HepG2 (cell line): Measurements from ENCODE around the gene MGLL. TPM values are rescaled to one million over a fixed set of nuclear protein-coding genes. Genes with fewer than 3 reads are reported as not detected.

Experiments used
- ELF3 ChIP-seq: IDR thresholded peaks from 2 replicates; pipeline ENCODE4 v1.6.1; 2016; ENCODE audit warnings: missing genetic modification reagents, missing compliant biosample characterization
- GPN1 ChIP-seq: sonication (generic); formaldehyde crosslinking; IDR thresholded peaks from 2 replicates; pipeline ENCODE4 v1.5.1; 2020; ENCODE audit warnings: missing genetic modification reagents, borderline replicate concordance
- HDAC1 ChIP-seq: sonication (generic); formaldehyde crosslinking; IDR thresholded peaks from 2 replicates; pipeline ENCODE4 v1.5.1; 2020; ENCODE audit warnings: mild to moderate bottlenecking, missing genetic modification reagents
- KDM6A ChIP-seq: IDR thresholded peaks from 2 replicates; pipeline ENCODE4 v1.6.1; 2016; ENCODE audit warnings: low read depth
- NKX3-1 ChIP-seq: sonication (generic); formaldehyde crosslinking; IDR thresholded peaks from 2 replicates; pipeline ENCODE4 v1.5.0; 2020; ENCODE audit warnings: missing genetic modification reagents
- PPARG ChIP-seq: conservative IDR thresholded peaks from 2 replicates; pipeline ENCODE4 v1.6.1; 2016; ENCODE audit warnings: missing biosample characterization, missing genetic modification reagents
- SNAPC2 ChIP-seq: sonication (generic); formaldehyde crosslinking; IDR thresholded peaks from 2 replicates; pipeline ENCODE4 v1.8.1; 2022; ENCODE audit warnings: mild to moderate bottlenecking, missing genetic modification reagents
- TBL1XR1 ChIP-seq: fragments of 150-350 bp; IDR thresholded peaks from 2 replicates; pipeline ENCODE4 v1.6.1; 2014; ENCODE audit warnings: borderline replicate concordance, low read length; ENCODE audit not compliant: partially characterized antibody
- TOPORS ChIP-seq: sonication (generic); formaldehyde crosslinking; IDR thresholded peaks from 2 replicates; pipeline ENCODE4 v1.8.0; 2023; ENCODE audit warnings: mild to moderate bottlenecking, missing genetic modification reagents
- ZFP82 ChIP-seq: sonication (generic); formaldehyde crosslinking; IDR thresholded peaks from 2 replicates; pipeline ENCODE4 v1.5.1; 2020; ENCODE audit warnings: mild to moderate bottlenecking, missing genetic modification reagents, borderline replicate concordance
- ZNF256 ChIP-seq: sonication (generic); formaldehyde crosslinking; conservative IDR thresholded peaks from 2 replicates; pipeline ENCODE4 v1.4.0; 2020; ENCODE audit warnings: missing genetic modification reagents
- ZNF343 ChIP-seq: sonication (generic); formaldehyde crosslinking; IDR thresholded peaks from 2 replicates; pipeline ENCODE4 v1.4.0; 2020; ENCODE audit warnings: mild to moderate bottlenecking, missing genetic modification reagents
- ZNF562 ChIP-seq: sonication (generic); formaldehyde crosslinking; IDR thresholded peaks from 2 replicates; pipeline ENCODE4 v1.8.0; 2022; ENCODE audit warnings: missing genetic modification reagents, borderline replicate concordance
- ZNF720 ChIP-seq: sonication (generic); formaldehyde crosslinking; IDR thresholded peaks from 2 replicates; pipeline ENCODE4 v1.4.0; 2020; ENCODE audit warnings: missing genetic modification reagents
- ZNF749 ChIP-seq: sonication (generic); formaldehyde crosslinking; IDR thresholded peaks from 2 replicates; pipeline ENCODE4 v1.8.0; 2022; ENCODE audit warnings: mild to moderate bottlenecking, missing genetic modification reagents, moderate library complexity, borderline replicate concordance
- ZSCAN21 ChIP-seq: sonication (generic); formaldehyde crosslinking; IDR thresholded peaks from 2 replicates; pipeline ENCODE4 v1.8.0; 2022; ENCODE audit warnings: mild to moderate bottlenecking, missing genetic modification reagents, moderate library complexity, borderline replicate concordance
- polyA plus RNA-seq, 8 experiments: library from polyadenylated mRNA; depleted of rRNA in 3 of 8; stranded (reverse) in 7 of 8; unstranded in 1 of 8; fragments of >200 nt; fragmentation: Illumina TruSeq in 4 of 8; extraction: Trizol in 4 of 8; gene quantifications; 2 replicates each; pipeline versions ENCODE4 v1.2.1 to v1.2.3, GENCODE V29; 2011 to 2016; ENCODE audit warnings: low read depth in 4 of 8, missing spikeins in 1 of 8, mixed read lengths in 1 of 8; ENCODE audit not compliant: insufficient read depth in 1 of 8
- total RNA-seq, 5 experiments: library from RNA; depleted of rRNA; stranded (reverse); fragments of >200 nt; fragmentation: Illumina TruSeq; extraction: Trizol; gene quantifications; 2 replicates each; pipeline ENCODE4 v1.2.3, GENCODE V29; 2016; ENCODE audit warnings: low read depth in 1 of 5
- TF ChIP-seq, protein P1 (sequence below): IDR thresholded peaks from 2 replicates; pipeline ENCODE4 v1.6.1; 2016; ENCODE audit warnings: missing compliant biosample characterization, missing genetic modification reagents, borderline replicate concordance
- TF ChIP-seq, protein P2 (sequence below): sonication (generic); IDR thresholded peaks from 2 replicates; pipeline ENCODE4 v1.6.1; 2016; ENCODE audit warnings: low read depth, borderline replicate concordance
- TF ChIP-seq, protein P3 (sequence below): IDR thresholded peaks from 2 replicates; pipeline ENCODE4 v1.6.1; 2016; ENCODE audit warnings: missing biosample characterization, missing genetic modification reagents, low read depth
- TF ChIP-seq, protein P4 (sequence below): IDR thresholded peaks from 2 replicates; pipeline ENCODE4 v1.6.1; 2012; ENCODE audit warnings: inconsistent platforms
- TF ChIP-seq, protein P5 (sequence below): IDR thresholded peaks from 2 replicates; pipeline ENCODE4 v1.6.1; 2012; ENCODE audit warnings: low read depth, low read length, improper control_type of control experiment
- TF ChIP-seq, protein P6 (sequence below): IDR thresholded peaks from 2 replicates; pipeline ENCODE4 v1.6.1; 2018; ENCODE audit warnings: missing genetic modification reagents
- TF ChIP-seq, protein P7 (sequence below): IDR thresholded peaks from 2 replicates; pipeline ENCODE4 v1.6.1; 2016; ENCODE audit warnings: low read depth, borderline replicate concordance

Gene MGLL
- total and polyA plus RNA-seq, 2 of the 13 experiments (the other 11 are each of a cell fraction or from before 2014, with no cell fraction given), result not detected

DNA sequence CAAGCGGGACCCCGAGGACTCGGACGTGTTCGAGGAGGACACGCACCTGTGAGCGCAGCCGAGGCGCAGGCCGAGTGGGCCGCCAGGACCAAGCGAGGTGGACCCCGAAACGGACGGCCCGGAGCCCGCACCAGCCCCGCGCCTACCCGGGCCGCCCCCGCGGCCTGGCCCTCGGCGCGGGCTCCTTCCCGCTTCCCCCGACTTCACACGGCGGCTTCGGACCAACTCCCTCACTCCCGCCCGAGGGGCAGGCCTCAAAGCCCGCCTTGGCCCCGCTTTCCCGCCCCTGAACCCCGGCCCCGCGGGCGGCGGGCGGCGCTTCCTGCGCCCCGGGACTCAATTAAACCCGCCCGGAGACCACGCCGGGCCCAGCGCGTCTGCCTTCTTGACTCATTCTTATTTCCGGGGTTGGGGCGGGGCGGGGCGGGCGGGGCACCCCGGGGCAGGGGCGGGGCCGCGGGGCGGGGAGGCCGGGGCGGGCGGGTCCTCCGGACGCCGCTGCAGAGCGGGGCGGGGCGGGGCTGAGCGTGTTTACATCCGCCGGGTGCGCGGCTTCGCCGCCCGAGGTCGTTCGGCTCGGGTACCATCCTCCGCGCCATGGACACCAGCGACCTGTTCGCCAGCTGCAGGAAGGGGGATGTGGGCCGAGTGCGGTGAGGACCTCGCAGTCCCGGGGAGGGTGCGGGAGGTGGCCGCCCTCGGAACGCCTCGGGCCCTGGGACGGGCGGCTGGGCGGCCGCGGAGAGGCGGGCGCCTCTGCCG, 149.7 kb downstream of the MGLL start, which contains the start of gene ABTB1 (continued):
- TF ChIP-seq, protein P1, sequence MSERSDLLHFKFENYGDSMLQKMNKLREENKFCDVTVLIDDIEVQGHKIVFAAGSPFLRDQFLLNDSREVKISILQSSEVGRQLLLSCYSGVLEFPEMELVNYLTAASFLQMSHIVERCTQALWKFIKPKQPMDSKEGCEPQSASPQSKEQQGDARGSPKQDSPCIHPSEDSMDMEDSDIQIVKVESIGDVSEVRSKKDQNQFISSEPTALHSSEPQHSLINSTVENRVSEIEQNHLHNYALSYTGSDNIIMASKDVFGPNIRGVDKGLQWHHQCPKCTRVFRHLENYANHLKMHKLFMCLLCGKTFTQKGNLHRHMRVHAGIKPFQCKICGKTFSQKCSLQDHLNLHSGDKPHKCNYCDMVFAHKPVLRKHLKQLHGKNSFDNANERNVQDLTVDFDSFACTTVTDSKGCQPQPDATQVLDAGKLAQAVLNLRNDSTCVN (CRISPR knock-in tag), result no peak
- TF ChIP-seq PPARG (no peak), ELF3 (CRISPR knock-in tag) (0 out of 2 replicates have a peak, but pooled peaks have one; percentile 25), ZNF256 (CRISPR knock-in tag) (no peak), TBL1XR1 (no peak), KDM6A (CRISPR knock-in tag) (no peak), NKX3-1 (no peak), GPN1 (CRISPR knock-in tag) (no peak), ZFP82 (CRISPR knock-in tag) (no peak; the same call in 1 of the 2 replicates), ZNF343 (CRISPR knock-in tag) (no peak), ZNF749 (CRISPR knock-in tag) (peak; percentile 43; the same call in 1 of the 2 replicates), ZNF720 (CRISPR knock-in tag) (no peak), TOPORS (CRISPR knock-in tag) (no peak), ZSCAN21 (peak; percentile 42), HDAC1 (CRISPR knock-in tag) (peak; percentile 14; the same call in 1 of the 2 replicates), SNAPC2 (no peak), ZNF562 (CRISPR knock-in tag) (no peak)
- TF ChIP-seq, protein P2, sequence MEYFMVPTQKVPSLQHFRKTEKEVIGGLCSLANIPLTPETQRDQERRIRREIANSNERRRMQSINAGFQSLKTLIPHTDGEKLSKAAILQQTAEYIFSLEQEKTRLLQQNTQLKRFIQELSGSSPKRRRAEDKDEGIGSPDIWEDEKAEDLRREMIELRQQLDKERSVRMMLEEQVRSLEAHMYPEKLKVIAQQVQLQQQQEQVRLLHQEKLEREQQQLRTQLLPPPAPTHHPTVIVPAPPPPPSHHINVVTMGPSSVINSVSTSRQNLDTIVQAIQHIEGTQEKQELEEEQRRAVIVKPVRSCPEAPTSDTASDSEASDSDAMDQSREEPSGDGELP, result no peak
- TF ChIP-seq, protein P3, sequence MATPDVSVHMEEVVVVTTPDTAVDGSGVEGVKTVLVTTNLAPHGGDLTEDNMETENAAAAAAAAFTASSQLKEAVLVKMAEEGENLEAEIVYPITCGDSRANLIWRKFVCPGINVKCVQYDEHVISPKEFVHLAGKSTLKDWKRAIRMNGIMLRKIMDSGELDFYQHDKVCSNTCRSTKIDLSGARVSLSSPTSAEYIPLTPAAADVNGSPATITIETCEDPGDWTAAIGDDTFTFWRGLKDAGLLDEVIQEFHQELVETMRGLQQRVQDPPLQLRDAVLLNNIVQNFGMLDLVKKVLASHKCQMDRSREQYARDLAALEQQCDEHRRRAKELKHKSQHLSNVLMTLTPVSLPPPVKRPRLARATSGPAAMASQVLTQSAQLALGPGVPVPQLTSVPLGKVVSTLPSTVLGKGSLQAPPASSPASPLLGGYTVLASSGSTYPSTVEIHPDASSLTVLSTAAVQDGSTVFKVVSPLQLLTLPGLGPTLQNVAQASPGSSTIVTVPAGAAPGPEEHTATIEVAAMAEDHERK (CRISPR knock-in tag), result no peak
- TF ChIP-seq, protein P4, sequence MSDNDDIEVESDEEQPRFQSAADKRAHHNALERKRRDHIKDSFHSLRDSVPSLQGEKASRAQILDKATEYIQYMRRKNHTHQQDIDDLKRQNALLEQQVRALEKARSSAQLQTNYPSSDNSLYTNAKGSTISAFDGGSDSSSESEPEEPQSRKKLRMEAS, result peak; percentile 47; the same call in 1 of the 2 replicates
- TF ChIP-seq, protein P5, sequence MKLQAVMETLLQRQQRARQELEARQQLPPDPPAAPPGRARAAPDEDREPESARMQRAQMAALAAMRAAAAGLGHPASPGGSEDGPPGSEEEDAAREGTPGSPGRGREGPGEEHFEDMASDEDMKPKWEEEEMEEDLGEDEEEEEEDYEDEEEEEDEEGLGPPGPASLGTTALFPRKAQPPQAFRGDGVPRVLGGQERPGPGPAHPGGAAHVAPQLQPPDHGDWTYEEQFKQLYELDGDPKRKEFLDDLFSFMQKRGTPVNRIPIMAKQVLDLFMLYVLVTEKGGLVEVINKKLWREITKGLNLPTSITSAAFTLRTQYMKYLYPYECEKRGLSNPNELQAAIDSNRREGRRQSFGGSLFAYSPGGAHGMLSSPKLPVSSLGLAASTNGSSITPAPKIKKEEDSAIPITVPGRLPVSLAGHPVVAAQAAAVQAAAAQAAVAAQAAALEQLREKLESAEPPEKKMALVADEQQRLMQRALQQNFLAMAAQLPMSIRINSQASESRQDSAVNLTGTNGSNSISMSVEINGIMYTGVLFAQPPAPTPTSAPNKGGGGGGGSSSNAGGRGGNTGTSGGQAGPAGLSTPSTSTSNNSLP, result no peak
- TF ChIP-seq, protein P6, sequence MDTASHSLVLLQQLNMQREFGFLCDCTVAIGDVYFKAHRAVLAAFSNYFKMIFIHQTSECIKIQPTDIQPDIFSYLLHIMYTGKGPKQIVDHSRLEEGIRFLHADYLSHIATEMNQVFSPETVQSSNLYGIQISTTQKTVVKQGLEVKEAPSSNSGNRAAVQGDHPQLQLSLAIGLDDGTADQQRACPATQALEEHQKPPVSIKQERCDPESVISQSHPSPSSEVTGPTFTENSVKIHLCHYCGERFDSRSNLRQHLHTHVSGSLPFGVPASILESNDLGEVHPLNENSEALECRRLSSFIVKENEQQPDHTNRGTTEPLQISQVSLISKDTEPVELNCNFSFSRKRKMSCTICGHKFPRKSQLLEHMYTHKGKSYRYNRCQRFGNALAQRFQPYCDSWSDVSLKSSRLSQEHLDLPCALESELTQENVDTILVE (CRISPR knock-in tag), result peak; percentile 44; the same call in 1 of the 2 replicates
- TF ChIP-seq, protein P7, sequence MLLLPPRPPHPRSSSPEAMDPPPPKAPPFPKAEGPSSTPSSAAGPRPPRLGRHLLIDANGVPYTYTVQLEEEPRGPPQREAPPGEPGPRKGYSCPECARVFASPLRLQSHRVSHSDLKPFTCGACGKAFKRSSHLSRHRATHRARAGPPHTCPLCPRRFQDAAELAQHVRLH (CRISPR knock-in tag), result no peak
